ENCODE data around the gene THADA.
"Not testable (repeated sequence)": the region's sequence is repeated elsewhere in the genome, so short reads cannot be mapped to it uniquely, and the experiment has no call there.

THADA gene

GRCh38 chr2:43313642-43314017, 282.2 kb downstream of the THADA start:
- DNase-seq, result no peak

- DNase-seq, result peak; percentile 23
Measured at GRCh38 chr2:43312755-43313641, 282.8 kb downstream of the THADA start.

GRCh38 chr2:43311276-43311675, 284.6 kb downstream of the THADA start:
- no peak for DNase-seq

- no peak for DNase-seq
Measured at GRCh38 chr2:43309935-43310334, 285.9 kb downstream of the THADA start.

GRCh38 chr2:43307973-43308372, 287.9 kb downstream of the THADA start:
- no peak for DNase-seq

GRCh38 chr2:43307046-43307445, 288.8 kb downstream of the THADA start:
- no peak for DNase-seq

GRCh38 chr2:43306197-43306596, 289.6 kb downstream of the THADA start:
- DNase-seq, result no peak

- DNase-seq, result no peak
Measured at GRCh38 chr2:43305517-43305916, 290.3 kb downstream of the THADA start.

GRCh38 chr2:43305012-43305411, 290.8 kb downstream of the THADA start:
- DNase-seq, result no peak

- peak; percentile 29 for DNase-seq
Measured at GRCh38 chr2:43303889-43304288, 291.9 kb downstream of the THADA start.

GRCh38 chr2:43302961-43303494, 292.8 kb downstream of the THADA start:
- no peak for DNase-seq

GRCh38 chr2:43302182-43302960, 293.5 kb downstream of the THADA start:
- no peak for DNase-seq

- DNase-seq, result peak; percentile 37
Measured at GRCh38 chr2:43300781-43301583, 294.9 kb downstream of the THADA start.

- no peak for DNase-seq
Measured at GRCh38 chr2:43300222-43300621, 295.6 kb downstream of the THADA start.

- DNase-seq, result no peak
Measured at GRCh38 chr2:43298500-43298899, 297.3 kb downstream of the THADA start.

GRCh38 chr2:43297740-43298139, 298.1 kb downstream of the THADA start:
- not testable (repeated sequence) for DNase-seq

GRCh38 chr2:43294973-43295603, 300.8 kb downstream of the THADA start:
- DNase-seq, result no peak

- DNase-seq, result peak; percentile 20
Measured at GRCh38 chr2:43293744-43294695, 301.8 kb downstream of the THADA start.

- no peak for DNase-seq
Measured at GRCh38 chr2:43292851-43293743, 302.7 kb downstream of the THADA start.

GRCh38 chr2:43292297-43292696, 303.5 kb downstream of the THADA start:
- no peak for DNase-seq
